IPS DF 19.7 (cell line): ENCODE data around the gene TSPAN19.
A peak's percentile ranks its signal among the peaks of the same experiment; 100 is the strongest.

ENCODE experiments used
- DNase-seq: peaks from one replicate; pipeline ENCODE4 v3.0.0-alpha.2; 2013; ENCODE audit warnings: low read depth, low spot score

TSPAN19 gene

GRCh38 chr12:85036234-85036707 is at the start of gene TSPAN19, which contains the start of gene LRRIQ1:
TSS of gene TSPAN19 (minus strand) at chr12:85036277. CDS start at chr12:85029946, 6,331 bp downstream.
TSS of gene LRRIQ1 (plus strand) at chr12:85036351. CDS start at chr12:85038177, 1,826 bp downstream.
- DNase-seq: peak; percentile 94

GRCh38 chr12:85085066-85085465 is 49.0 kb upstream of the TSPAN19 start:
- no peak for DNase-seq

- peak; percentile 64 for DNase-seq
Observed at GRCh38 chr12:85076688-85077430, 40.8 kb upstream of the TSPAN19 start.

- no peak for DNase-seq
Observed at GRCh38 chr12:85072826-85073225, 36.7 kb upstream of the TSPAN19 start.

GRCh38 chr12:85065837-85066482 is 29.9 kb upstream of the TSPAN19 start:
- DNase-seq: no peak

- no peak for DNase-seq
Observed at GRCh38 chr12:85060916-85061315, 24.8 kb upstream of the TSPAN19 start.

GRCh38 chr12:85059594-85059993 is 23.5 kb upstream of the TSPAN19 start:
- DNase-seq: no peak

- no peak for DNase-seq
Observed at GRCh38 chr12:85058339-85058738, 22.3 kb upstream of the TSPAN19 start.

GRCh38 chr12:85057370-85057963 is 21.4 kb upstream of the TSPAN19 start:
- no peak for DNase-seq

- DNase-seq: no peak
Observed at GRCh38 chr12:85043829-85044228, 7.8 kb upstream of the TSPAN19 start.

- no peak for DNase-seq
Observed at GRCh38 chr12:85041395-85041794, 5.3 kb upstream of the TSPAN19 start.

GRCh38 chr12:85036733-85037132 is 656 bp upstream of the TSPAN19 start:
- no peak for DNase-seq

- DNase-seq: no peak
Observed at GRCh38 chr12:85029456-85029855, 6.6 kb downstream of the TSPAN19 start.

GRCh38 chr12:85018098-85018497 is 18.0 kb downstream of the TSPAN19 start:
- no peak for DNase-seq

- no peak for DNase-seq
Observed at GRCh38 chr12:85017618-85018017, 18.5 kb downstream of the TSPAN19 start.

- DNase-seq: no peak
Observed at GRCh38 chr12:85017133-85017532, 18.9 kb downstream of the TSPAN19 start.

- DNase-seq: no peak
Observed at GRCh38 chr12:85016413-85016812, 19.7 kb downstream of the TSPAN19 start.

- no peak for DNase-seq
Observed at GRCh38 chr12:85007836-85008235, 28.2 kb downstream of the TSPAN19 start.

- no peak for DNase-seq
Observed at GRCh38 chr12:85006206-85006605, 29.9 kb downstream of the TSPAN19 start.

- DNase-seq: no peak
Observed at GRCh38 chr12:85005615-85006014, 30.5 kb downstream of the TSPAN19 start.

GRCh38 chr12:85005047-85005446 is 31.0 kb downstream of the TSPAN19 start:
- DNase-seq: peak; percentile 61

GRCh38 chr12:85004204-85004603 is 31.9 kb downstream of the TSPAN19 start:
- no peak for DNase-seq
